Measurements from ENCODE around the gene HNRNPM.

HNRNPM gene

GRCh38 chr19:8486661-8487136 is 41.9 kb downstream of the HNRNPM start:
- DNase-seq (ENCODE audit: low spot score) = no peak

GRCh38 chr19:8487137-8487851 is 42.5 kb downstream of the HNRNPM start:
- DNase-seq (ENCODE audit: low spot score) = no peak

GRCh38 chr19:8488365-8488764 is 43.6 kb downstream of the HNRNPM start:
- no peak for DNase-seq (ENCODE audit: low spot score)

DNA sequence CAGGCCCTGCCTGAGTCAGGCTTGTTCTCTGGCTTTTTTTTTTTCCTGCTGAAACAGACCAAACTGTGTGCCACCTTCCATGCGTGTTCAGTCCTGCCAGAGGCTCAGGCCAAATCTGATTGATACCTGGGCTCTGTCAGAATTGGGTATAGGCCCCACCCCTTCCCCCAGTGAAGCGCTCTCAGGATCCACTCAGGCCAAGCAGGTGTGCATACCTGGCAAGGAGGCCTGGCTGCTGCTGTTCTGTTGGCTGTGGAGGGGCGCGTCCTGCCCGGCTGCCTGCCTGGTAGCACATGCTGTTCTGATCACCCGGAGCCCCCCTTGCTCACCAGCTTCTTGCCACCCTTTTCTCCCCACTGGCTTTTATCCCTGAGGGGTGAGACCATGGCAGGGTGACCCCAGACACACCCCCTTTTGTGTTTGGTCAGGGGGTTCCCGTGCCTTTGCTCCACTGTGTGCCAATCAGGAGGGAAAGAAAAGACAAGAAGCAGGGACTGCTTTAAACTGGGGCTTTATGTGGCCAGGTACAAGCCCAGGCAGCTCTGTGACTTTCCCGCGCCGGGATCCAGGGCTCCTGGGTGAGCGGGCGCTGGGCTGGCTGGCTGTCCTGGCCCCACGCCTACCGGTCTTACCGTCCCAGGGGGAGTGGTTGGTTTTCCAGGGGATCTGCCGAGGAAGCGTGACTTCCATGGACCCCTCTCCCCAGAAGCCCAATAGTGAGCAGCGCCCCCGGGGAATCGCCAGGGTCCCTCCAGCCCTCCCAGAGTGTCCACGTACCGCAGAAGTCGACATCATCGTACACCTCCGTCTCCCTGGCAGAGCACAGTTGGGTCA is 45.0 kb downstream of the HNRNPM start:
- DNase-seq (ENCODE audit: low spot score) = no peak

GRCh38 chr19:8490395-8490760 is 45.6 kb downstream of the HNRNPM start:
- DNase-seq (ENCODE audit: low spot score) = no peak

GRCh38 chr19:8490873-8491272 is 46.1 kb downstream of the HNRNPM start:
- no peak for DNase-seq (ENCODE audit: low spot score)

GRCh38 chr19:8491574-8491973 is 46.8 kb downstream of the HNRNPM start:
- no peak for DNase-seq (ENCODE audit: low spot score)

GRCh38 chr19:8494158-8494557 is 49.4 kb downstream of the HNRNPM start:
- DNase-seq (ENCODE audit: low spot score) = no peak

GRCh38 chr19:8498295-8498694 is 53.5 kb downstream of the HNRNPM start:
- no peak for DNase-seq (ENCODE audit: low spot score)

DNA sequence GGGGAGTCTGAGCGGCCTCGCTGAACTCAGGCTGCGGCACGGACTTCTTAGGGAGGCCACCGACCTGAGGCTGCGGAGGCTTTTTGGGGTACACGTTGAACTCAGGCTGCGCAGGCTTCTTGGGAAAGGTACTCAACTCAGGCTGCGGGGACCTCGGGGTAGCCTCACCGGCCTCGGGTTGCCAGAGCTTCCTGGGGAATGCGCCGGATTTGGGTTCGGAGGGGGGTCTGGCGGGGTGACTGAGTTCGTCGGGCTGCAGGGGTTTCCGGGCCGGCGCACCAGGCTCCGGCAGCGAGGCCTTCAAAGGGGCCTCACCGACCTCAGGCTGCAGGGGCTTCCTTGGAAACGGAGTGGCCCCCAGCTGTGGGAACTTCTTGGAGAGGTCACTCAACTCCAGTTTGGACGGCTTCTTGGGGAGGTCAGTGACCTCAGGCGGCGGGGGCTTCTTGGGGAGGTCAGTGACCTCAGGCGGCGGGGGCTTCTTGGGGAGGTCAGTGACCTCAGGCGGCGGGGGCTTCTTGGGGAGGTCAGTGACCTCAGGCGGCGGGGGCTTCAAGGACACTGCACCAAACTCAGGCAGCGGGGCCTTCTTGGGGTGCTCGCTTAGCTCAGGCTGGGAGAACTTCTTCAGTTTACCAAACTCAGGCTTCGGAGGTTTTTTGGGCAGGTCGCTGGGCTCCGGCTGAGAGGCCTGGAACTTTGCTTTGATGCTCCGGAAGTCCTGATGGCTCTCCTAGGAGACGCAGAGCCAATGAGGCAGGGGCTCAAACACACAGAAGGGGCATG is 54.5 kb downstream of the HNRNPM start:
- no peak for DNase-seq (ENCODE audit: low spot score)

DNA sequence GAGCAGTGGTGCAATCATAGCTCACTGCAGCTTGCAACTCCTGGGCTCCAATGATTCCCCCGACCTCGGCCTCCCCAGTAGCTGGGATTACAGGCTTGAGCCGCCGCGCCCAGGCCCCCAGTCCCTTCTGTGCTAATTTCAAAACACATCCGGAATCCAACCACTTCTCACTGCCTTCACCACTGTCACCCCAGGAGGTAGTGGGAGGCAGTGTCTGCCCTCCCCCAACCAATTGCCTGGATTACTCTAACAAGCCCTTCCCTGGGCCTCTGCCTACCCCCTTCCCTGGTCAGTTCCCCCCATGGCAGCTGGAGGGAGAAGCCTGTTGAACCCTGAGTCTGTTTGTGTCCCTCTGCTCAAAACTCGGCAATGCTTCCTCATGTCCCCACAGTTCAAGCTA is 55.4 kb downstream of the HNRNPM start:
- no peak for DNase-seq (ENCODE audit: low spot score)

GRCh38 chr19:8501516-8501915 is 56.7 kb downstream of the HNRNPM start:
- no peak for DNase-seq (ENCODE audit: low spot score)

- DNase-seq (ENCODE audit: low spot score) = no peak
Measured at GRCh38 chr19:8501981-8502380, 57.2 kb downstream of the HNRNPM start.

- DNase-seq (ENCODE audit: low spot score) = no peak
Measured at GRCh38 chr19:8503510-8503909, 58.7 kb downstream of the HNRNPM start.

GRCh38 chr19:8504171-8504570 is 59.4 kb downstream of the HNRNPM start:
- no peak for DNase-seq (ENCODE audit: low spot score)

DNA sequence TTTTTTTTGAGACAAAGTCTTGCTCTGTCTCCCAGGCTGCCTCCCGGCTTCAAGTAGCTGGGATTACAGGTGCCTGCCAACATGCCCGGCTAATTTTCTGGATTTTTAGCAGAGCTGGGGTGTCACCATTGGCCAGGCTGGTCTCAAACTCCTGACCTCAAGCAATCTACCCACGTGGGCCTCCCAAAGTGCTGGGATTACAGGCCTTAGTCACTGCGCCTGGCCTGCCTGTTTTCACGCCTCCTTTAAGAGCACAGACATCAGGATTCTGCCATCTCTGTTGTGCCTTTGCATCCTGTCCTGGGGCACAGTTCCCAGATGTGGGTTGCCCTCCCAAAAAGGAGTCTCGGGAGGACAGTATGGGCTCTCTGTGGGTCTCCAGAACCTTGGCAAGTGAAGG is 60.1 kb downstream of the HNRNPM start:
- DNase-seq (ENCODE audit: low spot score) = no peak

GRCh38 chr19:8505680-8506401 is 61.1 kb downstream of the HNRNPM start:
- DNase-seq (ENCODE audit: low spot score) = peak; percentile 76

GRCh38 chr19:8506402-8506957 is 61.7 kb downstream of the HNRNPM start:
- no peak for DNase-seq (ENCODE audit: low spot score)

DNA sequence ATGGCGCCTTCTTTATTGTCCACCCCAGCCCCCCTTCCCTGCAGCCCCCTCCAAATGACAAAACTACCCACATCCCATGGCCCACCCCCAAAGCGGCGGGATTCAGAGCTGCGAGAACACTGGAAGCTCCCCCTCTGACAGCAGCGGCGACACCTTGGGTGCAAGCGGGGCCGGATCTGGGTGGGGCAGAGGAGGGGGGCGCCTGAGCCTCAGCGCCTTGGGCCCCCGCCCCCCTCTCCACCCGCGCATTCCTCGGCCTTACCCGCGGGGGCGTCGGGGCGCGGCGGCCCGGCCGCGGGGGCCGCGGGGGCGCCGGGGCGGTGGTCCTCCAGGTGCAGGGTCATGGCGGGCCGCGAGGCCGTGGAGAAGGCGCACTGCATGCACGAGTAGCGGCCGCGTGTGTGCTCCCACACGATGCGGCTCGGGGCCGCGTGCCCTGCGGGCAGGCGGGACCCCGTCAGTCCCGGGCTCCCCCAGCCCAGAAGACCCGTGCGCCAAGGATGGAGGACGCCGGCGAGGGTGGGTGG is 65.9 kb downstream of the HNRNPM start:
- DNase-seq (ENCODE audit: low spot score) = no peak

DNA sequence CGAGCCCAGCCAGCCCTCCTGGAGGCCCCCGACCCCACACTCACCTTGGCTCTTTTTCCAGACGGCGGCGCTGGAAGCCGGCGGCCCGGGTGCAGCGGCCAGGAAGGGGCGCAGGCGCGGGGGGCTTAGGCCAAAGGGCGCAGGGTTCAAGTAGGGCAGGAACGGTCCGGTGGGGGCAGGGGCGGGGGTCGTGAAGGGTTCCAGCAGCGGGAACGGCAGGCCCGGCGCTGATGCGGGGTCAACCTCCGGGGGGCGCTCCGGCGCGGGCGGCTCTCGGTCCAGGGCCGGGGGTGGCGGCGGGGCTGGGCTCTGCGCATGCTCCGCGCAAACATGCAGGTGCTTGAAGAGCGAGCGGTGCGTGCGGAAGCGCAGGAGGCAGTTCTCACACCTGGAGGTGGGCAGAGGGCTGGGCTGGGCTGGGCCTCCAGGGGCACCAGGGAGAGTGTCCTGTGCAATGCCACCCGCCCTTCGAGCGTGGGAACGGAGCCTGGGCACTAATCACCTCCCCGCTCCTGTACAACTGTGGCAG is 66.9 kb downstream of the HNRNPM start:
- DNase-seq (ENCODE audit: low spot score) = no peak

All from SK-N-DZ (cell line).